Vagina (tissue), 2 donors: ENCODE data around the gene HABP2.

Source experiments
- CTCF ChIP-seq, 3 experiments: fragments of 450-650 bp in 2 of 3; fragments of 200-600 bp in 1 of 3; sonication (generic) in 1 of 3; IDR thresholded peaks; one replicate each; pipeline ENCODE4 v1.5.1; 2017 to 2019; ENCODE audit warnings: antibody characterized with exemption in 3 of 3, mild to moderate bottlenecking in 2 of 3, moderate library complexity in 2 of 3
- POLR2A ChIP-seq, 2 donors: fragments of 450-650 bp; IDR thresholded peaks; one replicate each; pipeline ENCODE4 v1.6.1; 2017; ENCODE audit warnings: antibody characterized with exemption in 2 of 2, mild to moderate bottlenecking in 2 of 2, moderate library complexity in 2 of 2
- POLR2AphosphoS5 ChIP-seq, 2 donors: sonication (generic); formaldehyde crosslinking; IDR thresholded peaks; one replicate each; pipeline ENCODE4 v1.9.0; 2017; ENCODE audit warnings: antibody characterized with exemption in 2 of 2, mild to moderate bottlenecking in 2 of 2, low read depth in 1 of 2; ENCODE audit not compliant: insufficient read depth in 1 of 2

- TF ChIP-seq POLR2AphosphoS5 (IDR thresholded peaks at IDR 0.05; ENCODE audit: insufficient read depth in 1 of 2, low read depth in 1 of 2) (no peak), CTCF (IDR thresholded peaks at IDR 0.05) (no peak), POLR2A (IDR thresholded peaks at IDR 0.05) (no peak)
These were observed 9.5 kb upstream of the HABP2 start for GRCh38 chr10:113543107-113543955.
